ENCODE results near the gene ADGRL1.
"Not testable (repeated sequence)": the region's sequence is repeated elsewhere in the genome, so short reads cannot be mapped to it uniquely, and the experiment has no call there.

The ADGRL1 gene

GRCh38 chr19:14205452-14206287 is at the start of gene ADGRL1:
Gene ADGRL1 (minus strand): TSS chr19:14206169. CDS start chr19:14183602, 22,567 bp downstream.
- not testable (repeated sequence) for DNase-seq (ENCODE audit: low spot score)

GRCh38 chr19:14255316-14255715 is 49.3 kb upstream of the ADGRL1 start:
- DNase-seq (ENCODE audit: low spot score) = not testable (repeated sequence)

DNA sequence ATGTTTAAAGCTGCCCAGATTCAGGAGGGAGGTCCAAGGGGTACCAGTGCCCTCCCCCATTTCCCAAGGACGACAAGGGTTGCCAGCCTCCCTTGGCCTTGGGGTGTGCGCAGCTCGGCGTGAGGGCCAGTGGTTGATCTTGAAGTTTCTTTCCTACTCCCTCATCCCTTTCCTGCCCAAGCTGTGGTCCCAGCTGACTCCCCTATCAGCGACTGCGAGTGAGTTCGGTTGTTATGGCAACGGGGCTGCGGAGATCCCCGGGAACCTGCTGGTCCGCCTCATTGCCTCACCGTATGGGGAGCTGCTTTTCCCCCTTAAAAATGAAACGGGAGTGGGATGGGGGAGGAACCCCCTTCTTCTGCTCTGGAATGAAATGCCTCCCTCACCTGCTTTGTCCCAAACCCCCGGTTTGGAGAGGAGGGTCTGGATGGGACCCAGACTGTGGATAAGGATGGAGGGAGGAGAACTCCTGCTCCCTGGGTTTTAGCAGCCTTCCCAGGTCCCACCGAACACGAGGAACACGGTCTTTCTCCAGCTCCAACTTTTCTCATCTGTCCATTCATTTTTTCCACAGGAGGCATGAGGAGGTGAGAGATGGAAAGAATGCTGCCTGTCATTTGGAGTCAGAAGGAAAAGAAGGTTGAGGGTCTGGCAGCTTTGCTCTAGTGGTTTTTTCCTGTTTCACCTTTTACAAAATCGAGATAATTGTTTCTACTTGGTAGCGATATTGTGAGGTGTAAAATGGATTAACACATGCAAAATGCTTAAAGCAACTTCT is 48.0 kb upstream of the ADGRL1 start:
- peak; percentile 9 for DNase-seq (ENCODE audit: low spot score)

DNA sequence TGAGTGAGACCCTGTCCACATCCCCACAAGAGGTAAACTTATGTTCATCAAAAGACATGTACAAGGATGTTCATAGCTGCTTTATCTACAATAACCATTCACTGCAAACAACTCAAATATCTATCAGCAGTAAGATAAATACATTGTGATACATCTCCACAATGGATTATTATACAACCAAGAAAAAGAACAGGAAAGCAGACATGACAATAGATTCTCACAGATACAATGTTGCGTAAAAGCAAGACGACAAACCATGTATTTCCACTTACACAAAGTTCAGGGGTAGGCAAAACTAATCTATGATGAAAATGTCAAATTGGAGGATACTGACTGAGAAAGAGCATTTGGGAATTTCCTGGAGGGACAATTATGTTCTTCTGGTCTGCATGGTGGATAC is 46.2 kb upstream of the ADGRL1 start:
- not testable (repeated sequence) for DNase-seq (ENCODE audit: low spot score)

GRCh38 chr19:14250870-14251269 is 44.9 kb upstream of the ADGRL1 start:
- no peak for DNase-seq (ENCODE audit: low spot score)

DNA sequence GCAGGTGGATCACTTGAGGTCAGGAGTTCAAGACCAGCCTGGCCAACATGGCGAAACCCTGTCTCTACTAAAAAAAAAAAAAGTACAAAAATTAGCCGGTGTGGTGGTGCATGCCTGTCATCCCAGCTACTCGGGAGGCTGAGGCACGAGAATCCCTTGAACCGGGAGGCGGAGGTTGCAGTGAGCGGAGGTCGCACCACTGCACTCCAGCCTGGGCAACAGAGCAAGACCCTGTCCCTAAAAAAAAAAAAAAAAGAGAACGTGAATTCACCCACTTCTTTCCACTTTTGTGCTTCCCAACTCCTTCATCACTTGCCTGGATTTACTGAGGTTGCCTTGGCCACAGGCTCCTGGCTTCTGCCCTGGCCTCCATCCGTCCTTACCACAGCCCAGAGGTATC is 44.3 kb upstream of the ADGRL1 start:
- not testable (repeated sequence) for DNase-seq (ENCODE audit: low spot score)

DNA sequence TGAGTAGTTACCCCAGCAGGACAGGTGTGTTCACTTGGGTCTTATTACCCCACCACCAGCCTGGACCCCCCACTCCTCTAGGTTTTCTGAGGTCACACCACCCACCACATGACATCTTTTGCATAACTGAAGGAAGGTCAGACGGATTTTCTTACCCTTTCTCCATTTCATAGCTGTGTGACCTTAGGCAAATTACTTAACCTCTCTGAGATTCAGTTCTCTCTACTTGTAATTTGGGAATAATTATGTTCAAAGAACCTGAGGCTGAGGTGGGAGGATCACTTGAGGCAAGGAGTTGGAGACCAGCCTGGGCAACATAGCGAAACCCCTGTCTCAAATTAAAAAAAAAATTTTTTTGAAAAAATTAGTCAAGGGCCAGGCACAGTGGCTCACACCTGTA is 43.9 kb upstream of the ADGRL1 start:
- not testable (repeated sequence) for DNase-seq (ENCODE audit: low spot score)

DNA sequence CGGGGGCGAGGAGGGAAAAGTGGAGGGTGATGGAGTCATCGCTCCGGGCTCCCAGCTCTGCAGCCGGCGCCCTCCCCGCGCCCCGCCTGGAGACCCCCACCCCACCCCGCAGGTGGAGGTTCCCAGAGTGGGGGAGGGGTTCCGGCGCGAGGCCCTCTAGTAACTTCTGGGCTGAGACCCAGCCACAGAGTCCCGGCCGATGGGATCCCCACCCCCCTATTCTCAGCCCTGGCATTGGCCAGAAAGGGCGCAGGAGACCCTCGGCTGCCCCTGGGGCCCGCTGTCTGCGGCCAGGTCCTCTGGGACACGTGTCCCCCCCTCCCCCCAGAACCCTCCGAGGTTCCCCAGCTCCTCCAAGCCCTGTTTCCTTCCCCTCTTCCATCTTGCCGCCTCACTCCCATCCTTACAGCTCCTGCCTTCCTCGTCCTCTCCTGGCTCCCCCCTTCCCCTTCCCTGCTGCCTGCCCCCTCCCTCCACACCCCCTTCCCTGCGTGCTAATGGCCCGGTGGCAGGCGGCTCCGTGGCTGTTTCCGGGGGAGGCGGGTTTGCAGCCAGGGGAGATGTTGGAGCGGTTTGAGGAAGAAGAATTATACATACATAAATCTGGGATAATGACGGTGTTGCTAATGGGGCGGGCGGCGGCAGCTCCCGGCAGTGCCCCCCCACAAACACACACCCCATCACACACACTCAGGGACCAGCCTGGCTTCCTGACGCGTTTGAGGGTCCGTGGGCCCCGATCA is 43.2 kb upstream of the ADGRL1 start:
- DNase-seq (ENCODE audit: low spot score) = not testable (repeated sequence)

DNA sequence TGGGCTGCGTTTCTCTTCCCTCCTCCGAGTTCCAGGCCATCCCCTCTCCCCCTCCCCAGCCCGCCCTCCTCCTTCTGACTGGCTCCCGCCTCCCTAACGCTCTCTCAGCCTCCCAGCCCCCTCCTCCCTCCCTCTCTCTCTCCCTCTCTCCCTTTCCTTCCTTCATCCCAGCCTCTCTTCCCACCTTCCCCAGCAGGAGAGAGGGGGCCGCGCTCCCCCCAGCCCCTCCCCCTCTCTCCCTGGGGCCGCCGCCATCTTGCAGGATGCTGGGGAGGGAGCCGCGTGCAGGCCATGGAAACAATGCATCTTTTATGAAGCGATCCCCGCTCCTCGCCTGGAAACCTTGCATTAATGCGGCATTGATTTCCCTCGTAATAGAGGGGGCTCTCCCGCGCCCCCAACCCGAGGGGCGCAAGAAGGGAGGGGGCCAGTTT is 42.6 kb upstream of the ADGRL1 start:
- DNase-seq (ENCODE audit: low spot score) = peak; percentile 13

- not testable (repeated sequence) for DNase-seq (ENCODE audit: low spot score)
Observed at GRCh38 chr19:14247548-14248471, 41.8 kb upstream of the ADGRL1 start.

DNA sequence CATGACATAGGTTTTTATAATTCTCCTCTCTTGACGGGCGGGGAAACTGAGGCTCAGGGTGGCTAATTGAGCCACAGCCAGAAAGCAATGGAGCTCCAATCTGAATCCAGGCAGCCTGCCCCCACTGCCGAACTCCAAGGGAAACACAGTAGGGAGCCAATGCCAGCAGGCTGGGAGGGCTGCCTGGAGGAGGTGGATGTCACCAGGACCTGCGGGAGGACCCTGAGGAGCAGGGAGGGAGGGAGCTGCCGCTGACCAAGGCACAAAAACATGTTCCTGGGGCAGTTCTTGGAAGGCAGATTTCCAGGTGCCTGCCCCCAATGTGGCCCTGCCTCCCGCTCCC is 41.2 kb upstream of the ADGRL1 start:
- DNase-seq (ENCODE audit: low spot score) = not testable (repeated sequence)

DNA sequence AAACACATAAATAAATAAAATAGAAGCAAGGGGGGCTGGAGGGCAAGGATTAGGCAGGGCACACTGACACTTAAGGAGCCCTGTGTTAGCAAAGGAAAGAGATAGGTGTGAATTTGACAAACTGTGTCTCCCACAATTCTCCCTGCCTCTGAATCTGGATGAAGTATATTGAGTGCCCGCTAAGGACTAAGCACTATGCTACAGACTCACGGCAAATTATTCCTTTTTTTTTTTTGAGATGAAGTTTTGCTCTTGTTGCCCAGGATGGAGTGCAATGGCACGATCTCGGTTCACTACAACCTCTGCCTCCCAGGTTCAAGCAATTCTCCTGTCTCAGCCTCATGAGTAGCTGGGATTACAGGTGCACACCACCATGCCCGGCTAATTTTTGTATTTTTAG is 38.4 kb upstream of the ADGRL1 start:
- DNase-seq (ENCODE audit: low spot score) = not testable (repeated sequence)

GRCh38 chr19:14243718-14244117 is 37.7 kb upstream of the ADGRL1 start:
- not testable (repeated sequence) for DNase-seq (ENCODE audit: low spot score)

GRCh38 chr19:14237014-14237941 is 31.3 kb upstream of the ADGRL1 start:
- no peak for DNase-seq (ENCODE audit: low spot score)

GRCh38 chr19:14232945-14233344 is 27.0 kb upstream of the ADGRL1 start:
- not testable (repeated sequence) for DNase-seq (ENCODE audit: low spot score)

DNA sequence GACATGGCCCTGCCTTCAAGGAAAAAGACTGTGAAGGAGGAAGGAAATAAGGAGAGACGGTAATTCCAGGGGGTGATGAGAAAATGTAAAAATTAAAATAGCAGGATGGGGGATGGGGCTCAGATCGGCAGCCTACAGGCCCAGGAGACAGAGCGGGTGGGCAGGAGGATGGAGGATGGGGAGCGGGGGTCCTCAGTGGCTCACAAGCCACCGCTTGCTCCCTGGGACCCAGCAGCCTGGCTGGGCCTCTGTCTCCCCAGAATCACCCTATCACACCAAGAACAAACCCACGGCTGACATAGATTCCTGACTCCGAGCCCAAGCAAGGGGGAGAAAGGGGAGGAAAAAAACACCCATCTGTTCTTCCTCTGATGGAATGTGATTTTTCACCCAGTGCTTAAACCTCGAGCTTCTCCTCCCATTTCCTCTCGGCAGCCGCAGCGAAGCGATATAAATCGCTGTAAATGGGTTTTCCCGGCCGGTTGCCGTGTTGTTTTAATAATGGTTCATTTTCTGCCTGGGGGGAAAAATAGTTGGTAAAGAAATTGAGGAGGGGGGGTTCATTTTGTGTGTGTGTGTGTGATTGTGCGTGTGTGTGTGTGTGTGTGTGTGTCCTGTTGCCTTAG is 22.6 kb upstream of the ADGRL1 start:
- not testable (repeated sequence) for DNase-seq (ENCODE audit: low spot score)

- not testable (repeated sequence) for DNase-seq (ENCODE audit: low spot score)
Observed at GRCh38 chr19:14226498-14226897, 20.5 kb upstream of the ADGRL1 start.

GRCh38 chr19:14222886-14223285 is 16.9 kb upstream of the ADGRL1 start:
- DNase-seq (ENCODE audit: low spot score) = no peak

GRCh38 chr19:14221345-14221744 is 15.4 kb upstream of the ADGRL1 start:
- peak; percentile 50 for DNase-seq (ENCODE audit: low spot score)

All from kidney tubule cell (primary cell).